K562 (cell line): ENCODE measurements around the gene CYRIA. TPM values are rescaled to one million over a fixed set of nuclear protein-coding genes. Genes with fewer than 3 reads are reported as not detected.

ENCODE experiments used
- ARID1B ChIP-seq: fragments of 450-650 bp; IDR thresholded peaks from 2 replicates; pipeline ENCODE4 v1.6.1; 2016; ENCODE audit warnings: antibody characterized with exemption, mild to moderate bottlenecking, inconsistent platforms
- BACH1 ChIP-seq: fragments of 200-800 bp; sonication (Bioruptor generic); IDR thresholded peaks from 2 replicates; pipeline ENCODE4 v1.6.1; 2016; ENCODE audit warnings: missing genetic modification characterization, missing compliant biosample characterization
- BRF1 ChIP-seq: IDR thresholded peaks from 3 replicates; pipeline ENCODE4 v1.6.1; 2011; ENCODE audit warnings: borderline replicate concordance, mild to moderate bottlenecking; ENCODE audit not compliant: insufficient read length; ENCODE audit errors: extremely low read depth
- ELF1 ChIP-seq: fragments of 200-800 bp; sonication (Bioruptor generic); IDR thresholded peaks from 2 replicates; pipeline ENCODE4 v1.6.1; 2016; ENCODE audit warnings: missing genetic modification characterization, missing compliant biosample characterization
- FOXJ2 ChIP-seq: fragments of 200-800 bp; sonication (Bioruptor generic); IDR thresholded peaks from 2 replicates; pipeline ENCODE4 v1.6.1; 2016; ENCODE audit warnings: missing genetic modification characterization, missing compliant biosample characterization
- HINFP ChIP-seq: fragments of 450-650 bp; conservative IDR thresholded peaks from 2 replicates; pipeline ENCODE4 v1.6.1; 2016; ENCODE audit warnings: missing genetic modification characterization, low read depth, mild to moderate bottlenecking, control low read depth, missing compliant biosample characterization
- KLF13 ChIP-seq: fragments of 450-650 bp; IDR thresholded peaks from 2 replicates; pipeline ENCODE4 v1.6.1; 2016; ENCODE audit warnings: missing genetic modification characterization, low read depth, mild to moderate bottlenecking, missing compliant biosample characterization, moderate library complexity, borderline replicate concordance
- NCOA4 ChIP-seq: fragments of 450-650 bp; IDR thresholded peaks from 2 replicates; pipeline ENCODE4 v1.6.1; 2018; ENCODE audit warnings: mild to moderate bottlenecking; ENCODE audit not compliant: partially characterized antibody
- NFE2 ChIP-seq: IDR thresholded peaks from 2 replicates; pipeline ENCODE4 v1.6.1; 2014; ENCODE audit warnings: antibody characterized with exemption, low read depth
- NR4A1 ChIP-seq, 2 experiments: fragments of 250-450 bp in 1 of 2; fragments of 450-650 bp in 1 of 2; sonication (Bioruptor Pico) in 1 of 2; IDR thresholded peaks; 2 replicates each; pipeline versions ENCODE4 v1.4.0 to v1.6.1; 2016 to 2020; ENCODE audit warnings: mild to moderate bottlenecking in 2 of 2, missing compliant biosample characterization in 1 of 2, missing genetic modification characterization in 1 of 2, moderate library complexity in 1 of 2
- PHF8 ChIP-seq: fragments of 200-600 bp; sonication (generic); IDR thresholded peaks from 2 replicates; pipeline ENCODE4 v1.6.1; 2012; ENCODE audit warnings: mixed run types, mild to moderate bottlenecking, inconsistent platforms, low read length, moderate library complexity, borderline replicate concordance
- RBBP5 ChIP-seq: fragments of 200-600 bp; sonication (generic); IDR thresholded peaks from 2 replicates; pipeline ENCODE4 v1.6.1; 2012; ENCODE audit warnings: borderline replicate concordance, mild to moderate bottlenecking, low read length, control low read depth, inconsistent platforms; ENCODE audit not compliant: insufficient read depth, poor library complexity, severe bottlenecking
- ZC3H11A ChIP-seq: IDR thresholded peaks from 2 replicates; pipeline ENCODE4 v1.6.1; 2012; ENCODE audit warnings: low read depth, low read length, improper control_type of control experiment
- ZNF133 ChIP-seq: fragments of 250-450 bp; sonication (Bioruptor Pico); IDR thresholded peaks from 2 replicates; pipeline ENCODE4 v1.4.0; 2020; ENCODE audit warnings: mild to moderate bottlenecking
- ZNF384 ChIP-seq: IDR thresholded peaks from 2 replicates; pipeline ENCODE4 v1.6.1; 2012; ENCODE audit warnings: low read depth, low read length, improper control_type of control experiment
- ZNF395 ChIP-seq: fragments of 200-800 bp; sonication (Bioruptor generic); IDR thresholded peaks from 2 replicates; pipeline ENCODE4 v1.6.1; 2017; ENCODE audit warnings: missing genetic modification characterization, missing compliant biosample characterization
- ZNF583 ChIP-seq: fragments of 250-450 bp; sonication (Bioruptor Pico); IDR thresholded peaks from 2 replicates; pipeline ENCODE4 v1.4.0; 2020
- ZNF609 ChIP-seq: sonication (generic); formaldehyde crosslinking; IDR thresholded peaks from 2 replicates; pipeline ENCODE4 v1.8.1; 2023; ENCODE audit warnings: missing genetic modification reagents, mild to moderate bottlenecking, borderline replicate concordance
- ZNF830 ChIP-seq: fragments of 250-450 bp; sonication (Bioruptor Pico); IDR thresholded peaks from 2 replicates; pipeline ENCODE4 v1.5.0; 2021; ENCODE audit warnings: mild to moderate bottlenecking
- polyA plus RNA-seq, 8 experiments: library from polyadenylated mRNA; depleted of rRNA in 4 of 8; stranded (reverse) in 5 of 8; unstranded in 3 of 8; fragments of >200 nt; fragmentation: Nextera tagmentation in 2 of 8; fragmentation: Illumina TruSeq in 1 of 8; extraction: Ambion mirVana in 2 of 8; extraction: Trizol in 1 of 8; gene quantifications; 2 replicates each; pipeline versions ENCODE4 v1.2.1 to v1.2.3, GENCODE V29; 2011 to 2014; ENCODE audit warnings: inconsistent platforms in 1 of 8, missing spikeins in 1 of 8
- total RNA-seq, 7 experiments: library from RNA; depleted of rRNA in 6 of 7; stranded (reverse); fragments of >200 nt in 6 of 7; fragmentation: Illumina TruSeq in 2 of 7; extraction: Trizol in 2 of 7; gene quantifications; 2 replicates each; pipeline versions ENCODE4 v1.2.1 to v1.2.3, GENCODE V29; 2011 to 2021; ENCODE audit warnings: low replicate concordance in 1 of 7

Gene CYRIA
- total and polyA plus RNA-seq, 9 of the 15 experiments (the other 6 are each of a cell fraction or from before 2014, with no cell fraction given): 0.84 to 5.6 (median 3.0) TPM

GRCh38 chr2:16625201-16625729 lies 40.4 kb downstream of the CYRIA start (continued):
- TF ChIP-seq ZNF609 (peak; percentile 53; the same call in 1 of the 2 replicates), ZNF384 (peak; percentile 28; the same call in 1 of the 2 replicates), HINFP (tag) (0 out of 2 replicates have a peak, but pooled peaks have one; percentile 24), ZNF133 (CRISPR knock-in tag) (no peak), ARID1B (peak; percentile 77), ZNF583 (CRISPR knock-in tag) (peak; percentile 50; the same call in 1 of the 2 replicates), ELF1 (tag) (peak; percentile 79), RBBP5 (no peak), ZC3H11A (no peak), ZNF395 (CRISPR knock-in tag) (peak; percentile 91), ZNF830 (no peak), FOXJ2 (tag) (peak; percentile 73), NCOA4 (no peak), BACH1 (tag) (peak; percentile 81), KLF13 (tag) (no peak), NR4A1 (CRISPR knock-in tag; IDR thresholded peaks at IDR 0.05) (no peak; the same call in 1 of the 2 replicates), NR4A1 (tag; IDR thresholded peaks at IDR 0.05) (peak; percentile 52; the same call in 1 of the 2 replicates), NFE2 (no peak), PHF8 (no peak), BRF1 (no peak)
